Activated T-cell treated with anti-CD3 and anti-CD28 coated beads for 48 hours (primary cell): Measurements from ENCODE around the gene PTAFR.

Experiments
- DNase-seq: peaks from one replicate; pipeline ENCODE4 v3.0.0-alpha.2; 2020; ENCODE audit warnings: low read depth

PTAFR gene

GRCh38 chr1:28175955-28176485 is 470 bp downstream of the PTAFR start:
- no peak for DNase-seq

- no peak for DNase-seq
Measured at GRCh38 chr1:28173980-28174297, 2.6 kb downstream of the PTAFR start.

- DNase-seq, result no peak
Measured at GRCh38 chr1:28173151-28173979, 3.1 kb downstream of the PTAFR start.

- peak; percentile 29 for DNase-seq
Measured at GRCh38 chr1:28172713-28173150, 3.8 kb downstream of the PTAFR start.

- no peak for DNase-seq
Measured at GRCh38 chr1:28171246-28171645, 5.2 kb downstream of the PTAFR start.

- DNase-seq, result no peak
Measured at GRCh38 chr1:28170001-28170596, 6.4 kb downstream of the PTAFR start.

GRCh38 chr1:28163496-28164161 is 12.9 kb downstream of the PTAFR start:
- no peak for DNase-seq

- DNase-seq, result no peak
Measured at GRCh38 chr1:28162151-28162550, 14.3 kb downstream of the PTAFR start.

- no peak for DNase-seq
Measured at GRCh38 chr1:28161751-28162150, 14.7 kb downstream of the PTAFR start.

GRCh38 chr1:28160782-28161266 is 15.7 kb downstream of the PTAFR start:
- DNase-seq, result no peak

- no peak for DNase-seq
Measured at GRCh38 chr1:28159680-28160079, 16.8 kb downstream of the PTAFR start.

- no peak for DNase-seq
Measured at GRCh38 chr1:28159243-28159642, 17.2 kb downstream of the PTAFR start.

- DNase-seq, result no peak
Measured at GRCh38 chr1:28157894-28158293, 18.6 kb downstream of the PTAFR start.

- DNase-seq, result no peak
Measured at GRCh38 chr1:28156821-28157220, 19.7 kb downstream of the PTAFR start.

GRCh38 chr1:28155628-28156027 is 20.9 kb downstream of the PTAFR start:
- no peak for DNase-seq

- DNase-seq, result no peak
Measured at GRCh38 chr1:28154078-28154594, 22.4 kb downstream of the PTAFR start.

GRCh38 chr1:28150125-28150780 is 26.2 kb downstream of the PTAFR start:
- DNase-seq, result no peak

GRCh38 chr1:28148880-28149195 is 27.7 kb downstream of the PTAFR start:
- DNase-seq, result no peak

GRCh38 chr1:28147264-28148094 is 29.0 kb downstream of the PTAFR start:
- DNase-seq, result no peak

GRCh38 chr1:28145728-28146127 is 30.8 kb downstream of the PTAFR start:
- DNase-seq, result no peak
